SKM-1 (cell line): Measurements from ENCODE around the gene HERPUD1.
"Not testable (repeated sequence)": the region's sequence is repeated elsewhere in the genome, so short reads cannot be mapped to it uniquely, and the experiment has no call there.

Source experiments
- DNase-seq: peaks from one replicate; lab custom pipeline; 2025; ENCODE audit not compliant: unreplicated experiment; lab: John Stamatoyannopoulos, UW

Gene HERPUD1

DNA sequence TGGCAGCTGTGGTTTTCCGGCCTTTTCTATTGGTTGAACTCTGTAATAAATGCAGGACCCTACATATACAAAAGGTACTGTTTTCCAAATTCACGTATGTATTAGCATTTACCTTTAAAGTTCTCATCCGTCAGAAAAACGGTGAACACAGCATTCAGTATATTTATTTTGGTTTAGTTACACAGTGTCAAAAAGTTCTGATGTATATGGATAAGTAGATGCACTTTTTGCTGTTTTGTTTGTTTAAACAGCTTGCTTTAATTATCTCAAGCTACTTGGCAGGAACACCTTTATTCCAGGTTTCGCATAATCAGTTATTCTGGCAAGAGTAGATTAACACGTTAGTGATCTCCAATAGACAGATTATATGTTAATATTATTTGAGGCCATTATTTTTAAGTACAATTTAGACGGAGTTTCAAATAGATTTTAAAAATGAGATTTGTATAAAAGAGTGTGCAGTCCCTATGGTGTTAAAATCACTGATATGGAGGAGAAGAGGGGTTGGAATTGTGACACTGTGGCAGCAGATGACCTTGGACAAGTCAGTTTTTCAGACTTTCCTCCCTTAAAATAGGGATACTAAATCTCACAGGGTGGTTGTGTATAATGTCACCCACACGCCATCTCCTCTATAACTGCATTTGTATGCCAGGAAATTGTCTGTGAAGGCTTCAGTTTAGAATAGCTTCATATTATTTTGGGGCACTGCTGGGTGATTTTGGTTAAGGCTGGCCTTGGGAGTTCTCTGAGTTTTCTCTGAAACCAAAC is 2.1 kb downstream of the HERPUD1 start:
- no peak for DNase-seq

DNA sequence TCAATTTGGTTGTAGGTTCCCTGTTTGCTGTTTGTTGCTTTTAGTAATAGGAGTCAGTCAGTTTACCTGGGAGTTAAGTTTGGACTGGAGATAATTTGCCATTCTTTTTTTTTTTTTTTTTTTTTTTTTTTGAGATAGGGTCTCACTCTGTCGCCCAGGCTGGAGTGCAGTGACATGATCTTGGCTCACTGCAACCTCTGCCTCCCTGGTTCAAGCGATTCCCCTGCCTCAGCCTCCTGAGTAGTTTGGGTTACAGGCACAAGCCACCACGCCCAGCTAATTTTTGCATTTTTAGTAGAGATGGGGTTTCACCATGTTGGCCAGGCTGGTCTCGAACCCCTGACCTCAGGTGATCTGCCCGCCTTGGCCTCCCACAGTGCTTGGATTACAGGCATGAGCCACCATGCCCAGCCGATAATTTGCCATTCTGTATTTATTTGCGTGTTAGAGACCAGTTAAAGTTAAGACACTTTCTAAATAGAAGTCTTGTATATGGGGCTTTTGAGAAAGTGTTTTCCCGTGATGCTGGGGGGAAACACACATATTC is 2.7 kb downstream of the HERPUD1 start:
- not testable (repeated sequence) for DNase-seq

DNA sequence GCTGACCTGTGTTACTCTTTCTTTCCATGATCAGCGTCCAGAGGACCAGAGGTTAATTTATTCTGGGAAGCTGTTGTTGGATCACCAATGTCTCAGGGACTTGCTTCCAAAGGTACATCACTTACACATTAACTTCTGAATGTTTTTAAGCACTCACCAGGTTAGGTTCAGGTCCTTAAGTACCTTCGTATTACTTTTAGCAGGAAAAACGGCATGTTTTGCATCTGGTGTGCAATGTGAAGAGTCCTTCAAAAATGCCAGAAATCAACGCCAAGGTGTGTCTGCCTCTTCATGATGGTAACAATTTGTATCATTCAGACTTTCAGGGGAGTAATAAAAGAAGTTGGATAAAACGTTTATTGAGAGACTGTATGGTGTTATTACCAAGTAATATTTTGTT is 3.3 kb downstream of the HERPUD1 start:
- no peak for DNase-seq

DNA sequence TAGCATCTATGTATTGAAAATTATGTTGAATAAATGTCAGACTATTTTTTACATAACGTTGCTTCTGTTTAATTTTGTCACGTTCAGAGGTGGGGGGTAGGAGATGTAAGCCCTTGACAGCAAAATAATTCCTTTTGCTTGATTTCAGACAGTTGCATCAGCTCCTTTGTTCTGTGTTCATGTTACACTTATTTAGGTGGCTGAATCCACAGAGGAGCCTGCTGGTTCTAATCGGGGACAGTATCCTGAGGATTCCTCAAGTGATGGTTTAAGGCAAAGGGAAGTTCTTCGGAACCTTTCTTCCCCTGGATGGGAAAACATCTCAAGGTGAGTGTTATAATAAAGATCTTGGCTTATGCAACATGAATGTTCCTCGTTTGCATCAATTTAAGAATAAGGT is 4.5 kb downstream of the HERPUD1 start:
- DNase-seq = no peak

DNA sequence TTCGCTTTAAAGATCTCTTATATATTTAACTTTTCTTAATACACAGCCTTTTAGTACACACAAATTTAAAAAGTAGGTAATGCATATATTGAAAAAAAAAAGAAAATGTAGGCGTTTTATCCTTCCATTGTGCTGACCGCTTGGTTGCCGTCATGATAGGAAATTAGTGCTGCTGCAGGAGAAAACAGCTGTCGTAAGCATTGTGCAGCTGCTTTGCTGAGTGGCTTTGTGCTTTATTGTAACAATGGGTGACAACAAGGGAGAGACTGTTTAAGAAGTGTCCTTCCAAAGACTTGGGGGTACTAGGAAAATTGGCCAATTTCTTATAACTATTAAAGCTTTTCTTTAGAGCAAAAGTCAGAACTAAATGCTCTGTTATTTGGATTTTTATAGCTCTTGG is 5.0 kb downstream of the HERPUD1 start:
- DNase-seq = no peak

DNA sequence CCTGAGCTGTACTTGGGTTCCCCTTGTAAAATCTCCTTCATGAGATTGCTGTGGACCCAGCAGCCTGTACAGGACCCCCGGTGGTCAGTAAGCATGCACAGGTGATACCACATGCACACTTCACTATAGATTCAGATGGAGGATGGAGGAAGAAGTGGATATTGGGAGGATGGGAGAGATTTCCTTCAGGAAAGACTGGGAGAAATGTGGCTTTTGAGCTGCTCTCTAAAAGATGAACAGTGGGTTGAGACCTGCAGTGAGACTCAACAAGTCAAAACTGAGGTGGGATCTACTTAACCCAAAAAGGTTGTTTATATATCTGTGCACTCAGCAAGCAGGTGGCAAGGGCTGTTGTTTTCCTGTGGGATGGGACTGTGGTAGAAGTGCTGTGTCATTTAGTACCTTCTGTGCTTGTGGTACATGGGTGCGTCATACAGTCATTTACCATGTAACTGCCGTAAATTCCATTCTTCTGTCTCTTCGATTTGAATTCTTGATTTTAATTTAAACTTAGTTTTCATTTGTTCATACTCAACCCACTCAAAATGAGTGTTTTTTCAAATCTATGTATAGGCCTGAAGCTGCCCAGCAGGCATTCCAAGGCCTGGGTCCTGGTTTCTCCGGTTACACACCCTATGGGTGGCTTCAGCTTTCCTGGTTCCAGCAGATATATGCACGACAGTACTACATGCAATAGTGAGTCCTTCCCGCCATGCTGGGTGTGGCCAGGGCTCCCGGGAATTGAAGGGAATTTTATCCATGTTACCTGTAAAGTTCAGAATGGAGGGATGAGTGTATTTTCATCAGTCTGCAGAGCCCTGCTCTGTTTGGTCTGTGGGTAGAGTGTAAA is 6.9 kb downstream of the HERPUD1 start:
- no peak for DNase-seq

DNA sequence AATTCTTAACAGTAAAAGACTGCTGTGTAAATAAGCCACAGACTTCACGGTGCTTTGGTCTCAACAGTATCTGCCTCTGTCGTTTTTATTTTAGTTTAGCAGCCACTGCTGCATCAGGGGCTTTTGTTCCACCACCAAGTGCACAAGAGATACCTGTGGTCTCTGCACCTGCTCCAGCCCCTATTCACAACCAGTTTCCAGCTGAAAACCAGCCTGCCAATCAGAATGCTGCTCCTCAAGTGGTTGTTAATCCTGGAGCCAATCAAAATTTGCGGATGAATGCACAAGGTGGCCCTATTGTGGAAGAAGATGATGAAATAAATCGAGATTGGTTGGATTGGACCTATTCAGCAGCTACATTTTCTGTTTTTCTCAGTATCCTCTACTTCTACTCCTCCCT is 7.9 kb downstream of the HERPUD1 start:
- DNase-seq = no peak

DNA sequence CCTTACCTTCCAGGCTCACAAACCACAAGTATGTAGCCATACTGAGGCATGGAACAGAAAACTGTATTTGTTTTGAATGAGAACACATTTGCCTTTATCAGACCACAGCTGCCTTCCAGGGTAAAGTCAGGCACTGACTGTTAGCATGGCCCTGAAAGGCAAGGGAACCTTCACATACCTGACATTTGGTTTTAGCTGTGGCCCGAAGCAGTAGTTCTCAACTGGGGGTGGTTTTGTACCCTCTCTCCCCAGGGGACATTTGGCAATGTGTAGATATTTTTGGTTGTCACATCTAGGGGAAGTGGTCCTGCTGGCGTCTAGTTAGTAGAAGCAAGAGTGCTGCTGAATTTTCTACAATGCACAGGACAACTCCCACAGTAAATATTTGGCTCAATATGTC is 9.2 kb downstream of the HERPUD1 start:
- DNase-seq = no peak

DNA sequence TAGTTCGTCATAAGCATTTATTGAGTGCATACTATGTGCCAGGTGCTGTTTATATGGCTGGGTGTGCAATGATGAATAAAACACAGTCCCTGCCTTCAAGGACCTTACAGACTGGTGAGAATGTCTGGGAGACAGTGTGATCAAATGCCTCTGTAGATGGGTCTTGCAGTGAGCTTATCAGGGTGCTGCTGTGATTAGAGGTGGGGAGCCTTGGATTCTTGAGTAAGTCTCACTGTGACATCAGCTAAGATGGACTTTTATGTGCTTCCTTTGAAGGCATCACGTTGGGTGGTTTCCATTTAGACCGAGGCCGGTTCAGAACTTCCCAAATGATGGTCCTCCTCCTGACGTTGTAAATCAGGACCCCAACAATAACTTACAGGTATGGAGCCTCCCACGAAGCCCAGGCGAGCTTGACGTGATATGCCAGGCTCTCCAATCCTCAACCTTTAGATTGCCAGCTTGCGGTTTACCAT is 10.0 kb downstream of the HERPUD1 start:
- no peak for DNase-seq

DNA sequence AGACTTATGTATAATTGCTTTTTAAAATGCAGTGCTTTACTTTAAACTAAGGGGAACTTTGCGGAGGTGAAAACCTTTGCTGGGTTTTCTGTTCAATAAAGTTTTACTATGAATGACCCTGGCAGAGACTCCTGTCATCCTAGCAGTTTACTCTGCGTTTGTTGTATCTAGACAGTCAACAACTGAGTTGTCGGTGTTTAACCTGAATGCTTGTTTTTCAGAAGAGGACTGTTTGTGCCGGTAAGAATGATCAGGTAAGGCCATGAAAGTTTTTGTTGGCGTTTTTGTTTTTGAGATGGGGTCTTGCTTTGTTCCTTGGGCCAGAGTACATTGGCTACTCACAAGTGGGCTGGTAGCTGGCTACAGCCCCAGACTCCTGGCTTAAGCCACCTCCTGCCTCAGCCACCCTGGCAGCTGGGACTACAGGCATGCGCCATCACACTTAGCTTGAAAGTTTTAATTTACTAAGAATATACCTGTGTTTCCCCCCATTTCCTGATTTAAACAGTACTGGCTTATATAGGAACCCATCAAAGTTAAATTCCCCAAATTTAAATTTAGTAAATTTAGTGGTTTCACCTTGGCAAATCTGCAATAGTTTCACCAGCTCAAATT is 11.9 kb downstream of the HERPUD1 start:
- DNase-seq = no peak

DNA sequence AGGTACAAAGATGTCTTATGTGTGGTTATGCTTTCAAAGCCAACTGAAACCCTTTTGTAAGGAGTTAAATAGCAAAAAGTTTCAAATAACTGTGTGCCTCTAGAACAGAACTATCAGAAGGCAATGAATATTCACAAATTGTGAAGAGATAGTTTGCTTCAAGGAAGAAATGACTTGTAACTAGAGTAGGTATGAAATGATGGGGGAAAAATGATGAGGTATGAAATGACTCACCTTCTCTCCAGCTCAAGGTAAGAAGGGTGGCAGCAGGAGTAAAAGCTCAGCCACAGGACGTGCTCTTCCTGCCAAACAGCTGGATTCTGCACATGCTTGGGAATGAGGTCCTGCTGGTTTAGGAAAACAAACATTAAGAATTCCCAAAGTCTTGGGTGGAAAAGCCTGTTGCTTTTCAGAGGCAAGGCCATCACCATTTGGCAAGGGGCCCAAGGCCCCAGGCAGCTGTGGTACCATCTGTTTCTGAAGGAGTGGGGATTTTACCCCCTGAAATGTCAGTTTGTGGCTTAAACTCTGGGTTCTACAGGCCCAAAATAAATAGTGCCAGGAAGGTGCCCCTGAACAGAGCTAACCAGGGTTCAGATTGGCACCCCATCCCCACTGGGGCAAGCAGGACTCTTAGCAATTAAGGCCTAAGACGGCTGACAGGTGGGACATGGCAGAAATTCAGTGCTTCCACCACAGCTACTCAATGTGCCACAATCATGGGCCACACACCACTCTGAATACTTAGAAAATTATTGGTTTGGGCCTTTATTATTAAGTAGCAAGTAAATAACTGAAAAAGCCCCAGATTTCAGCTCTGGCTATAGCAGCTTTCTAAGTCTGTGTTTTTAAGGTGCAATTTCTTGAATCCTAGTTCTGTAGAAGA is 13.3 kb downstream of the HERPUD1 start:
- no peak for DNase-seq

DNA sequence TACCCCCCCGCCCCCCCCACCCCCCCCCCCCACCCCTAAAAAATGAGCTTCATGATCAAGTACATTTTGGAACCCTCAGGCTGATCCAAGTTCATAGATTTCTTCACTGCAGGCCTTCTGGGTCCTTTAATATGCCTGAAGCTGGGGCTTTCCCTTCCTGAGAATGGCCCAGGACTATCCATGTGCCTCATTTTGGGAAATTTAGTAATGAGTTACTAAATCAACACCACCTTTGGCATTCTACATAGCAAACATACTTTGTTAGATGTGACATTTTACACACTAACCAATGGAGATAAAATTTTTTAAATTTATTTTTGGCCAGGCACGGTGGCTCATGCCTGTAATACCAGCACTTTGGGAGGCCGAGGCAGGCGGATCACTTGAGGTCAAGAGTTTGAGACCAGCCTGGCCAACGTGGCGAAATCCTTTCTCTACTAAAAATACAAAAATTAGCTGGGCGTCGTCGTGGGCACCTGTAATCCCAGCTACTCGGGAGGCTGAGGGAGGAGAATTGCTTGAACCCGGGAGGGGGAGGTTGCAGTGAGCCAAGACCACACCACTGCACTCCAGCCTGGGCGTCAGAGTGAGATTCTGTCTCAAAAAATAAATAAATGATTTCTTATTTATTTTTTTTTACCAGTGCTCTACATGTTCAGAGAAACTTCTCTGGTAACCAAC is 14.0 kb downstream of the HERPUD1 start:
- DNase-seq = no peak

DNA sequence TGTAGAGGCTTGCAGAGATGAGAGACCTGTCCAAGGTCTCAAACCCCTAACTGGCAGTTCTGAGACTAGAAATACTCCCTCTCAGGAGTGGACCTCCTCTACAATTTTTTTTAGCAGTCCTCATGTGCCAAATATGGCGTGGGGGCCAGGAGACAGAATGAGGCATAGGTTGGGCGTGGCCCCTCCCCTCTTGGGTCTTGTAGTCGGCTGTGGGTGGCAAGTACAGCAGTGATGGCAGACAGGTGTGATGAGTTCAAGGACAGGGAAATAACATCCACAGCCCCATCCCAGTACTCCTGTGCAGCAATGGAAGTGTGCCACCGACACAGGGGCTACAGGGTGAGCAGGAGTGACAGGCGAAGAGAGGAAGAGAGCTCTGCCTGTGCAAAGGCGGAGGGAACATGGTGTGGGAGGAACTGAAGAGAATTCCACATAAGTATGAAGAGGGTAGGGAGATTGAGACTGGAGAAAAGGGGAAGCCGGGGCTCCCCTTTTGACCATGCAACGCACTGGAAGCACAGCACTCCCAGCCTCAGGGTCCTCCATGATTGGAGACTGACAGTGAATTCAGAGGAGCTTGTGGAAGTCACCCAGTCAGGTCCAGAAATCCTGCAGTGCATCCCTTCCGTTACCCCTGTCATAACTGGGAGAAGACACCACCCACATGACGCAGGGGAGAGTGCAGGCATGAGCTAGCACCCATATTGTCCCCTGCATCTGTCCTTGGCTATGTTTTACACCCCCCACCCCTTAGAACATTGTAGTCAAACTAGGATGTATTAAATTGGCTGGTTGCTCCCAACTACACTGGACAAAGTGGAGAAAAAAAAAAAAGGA is 15.0 kb downstream of the HERPUD1 start:
- no peak for DNase-seq

DNA sequence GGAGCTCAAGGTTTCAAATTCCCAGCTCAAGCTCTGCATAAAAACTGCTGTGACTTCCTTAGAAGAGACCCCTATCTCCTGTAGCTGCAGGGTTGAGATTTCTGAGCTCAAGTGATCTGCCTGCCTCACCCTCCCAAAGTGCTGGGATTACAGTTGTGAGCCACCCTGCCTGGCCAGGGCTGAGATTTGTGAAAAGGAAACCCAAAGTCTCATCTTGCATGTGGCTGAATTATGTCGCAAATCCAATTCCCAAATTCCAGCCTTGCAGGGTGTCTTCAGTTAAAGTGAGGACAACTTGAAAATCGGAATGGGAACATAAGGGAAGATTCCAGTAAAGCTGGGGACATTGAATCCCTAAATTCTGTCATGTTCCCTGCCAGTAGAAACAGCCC is 15.7 kb downstream of the HERPUD1 start:
- no peak for DNase-seq

DNA sequence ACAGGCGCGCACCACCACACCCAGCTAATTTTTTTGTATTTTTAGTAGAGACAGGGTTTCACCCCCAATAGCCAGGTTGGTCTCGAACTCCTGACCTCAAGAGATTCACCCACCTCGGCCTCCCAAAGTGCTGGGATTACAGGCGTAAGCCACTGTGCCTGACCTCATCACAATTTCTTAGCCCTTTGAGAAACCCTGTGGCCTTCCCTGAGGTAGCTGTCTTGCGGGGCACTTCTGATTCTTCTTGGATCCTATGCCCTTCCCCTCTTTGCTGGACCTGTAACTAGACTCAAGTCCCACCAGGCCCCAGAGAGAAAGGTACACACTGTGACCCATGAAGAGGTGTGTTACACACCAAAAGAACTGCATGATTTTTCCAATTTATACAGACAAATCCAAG is 16.3 kb downstream of the HERPUD1 start:
- no peak for DNase-seq

DNA sequence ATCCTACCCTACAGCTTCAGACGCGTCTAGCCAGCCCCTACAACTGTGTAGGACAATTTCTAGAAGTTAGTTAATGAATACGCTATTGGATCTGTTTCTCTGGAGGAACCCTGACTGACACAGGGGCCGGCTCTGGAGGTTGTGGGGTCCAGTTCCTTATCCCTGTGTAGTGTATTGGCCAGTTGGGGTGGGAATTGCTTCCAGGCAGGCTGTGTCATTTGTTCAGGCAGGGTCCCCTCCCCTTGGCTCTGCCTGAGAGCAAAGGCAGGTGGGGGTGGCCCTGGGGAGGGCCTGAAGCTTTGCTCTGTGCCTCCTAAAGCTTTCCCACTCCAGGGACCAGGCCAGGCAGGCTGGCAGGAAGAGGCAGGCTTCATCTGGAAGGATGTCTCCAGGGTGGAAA is 18.1 kb downstream of the HERPUD1 start:
- no peak for DNase-seq

DNA sequence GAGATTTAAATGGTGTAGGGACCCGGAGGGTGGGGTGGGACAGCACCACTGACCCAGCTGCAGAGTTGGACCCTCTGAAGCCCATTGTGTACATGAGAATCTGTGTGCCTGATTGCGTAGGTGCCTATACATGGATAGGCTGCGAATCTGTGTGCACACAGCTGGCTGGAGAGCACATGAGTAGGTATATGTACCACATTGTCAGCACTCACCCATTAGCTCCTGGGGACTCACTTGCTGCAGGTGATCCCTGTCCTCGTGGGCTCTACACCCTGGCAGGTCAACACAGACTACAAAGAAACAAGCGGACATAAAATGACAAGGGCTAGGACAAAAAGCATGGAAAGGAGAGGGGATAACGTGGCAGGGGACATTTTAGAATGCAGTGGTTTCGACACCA is 18.5 kb downstream of the HERPUD1 start:
- DNase-seq = no peak

DNA sequence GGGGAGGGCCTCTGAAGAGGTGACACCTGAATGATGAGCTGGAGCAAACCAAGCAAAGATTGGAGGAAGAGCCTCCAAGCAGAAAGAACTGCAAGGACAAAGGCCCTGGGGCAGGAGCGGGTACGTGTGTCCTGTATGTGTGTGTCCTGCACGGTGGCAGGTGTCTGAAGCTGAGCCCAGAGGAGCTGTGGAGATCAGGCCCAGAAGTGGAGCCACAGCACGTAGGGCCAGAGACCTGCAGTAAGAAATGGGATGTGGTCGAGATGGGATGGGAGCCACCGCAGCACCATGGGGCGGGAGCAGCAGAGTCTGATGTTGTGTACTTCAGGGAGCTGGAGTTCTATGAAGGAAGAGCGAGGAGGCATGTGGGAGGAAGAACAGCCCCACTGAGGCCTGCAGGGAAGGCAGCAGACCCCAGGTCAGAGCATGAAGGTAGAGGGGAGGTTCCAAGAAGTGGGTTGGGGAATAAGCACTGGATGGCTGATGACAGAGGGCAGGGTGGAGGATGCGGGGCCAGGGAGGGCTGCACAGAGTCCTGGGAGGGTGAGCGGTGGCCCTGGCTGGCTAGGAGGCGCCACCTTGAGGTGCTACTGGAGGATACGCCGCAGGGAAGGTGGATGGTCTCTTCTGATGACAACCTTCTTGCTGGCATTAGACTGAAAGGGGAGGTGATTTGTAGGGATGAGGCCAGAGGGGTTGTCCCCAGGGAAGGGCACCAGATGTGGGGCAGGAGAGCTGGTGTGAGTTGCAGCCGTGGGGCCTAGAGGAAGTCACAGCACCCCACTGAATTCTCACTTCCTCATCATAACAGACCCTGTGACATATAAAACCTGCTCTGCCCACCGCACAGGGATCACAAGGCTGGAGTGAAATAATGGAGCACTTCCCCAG is 19.2 kb downstream of the HERPUD1 start:
- peak; percentile 43 for DNase-seq
